Esophagus squamous epithelium (tissue), 4 donors: ENCODE data around the gene FHIT.

Source experiments
- CTCF ChIP-seq, 6 experiments: fragments of 450-650 bp in 4 of 6; fragments of 200-600 bp in 2 of 6; sonication (generic) in 2 of 6; IDR thresholded peaks; one replicate each; pipeline ENCODE4 v1.5.1; 2016 to 2019; ENCODE audit warnings: antibody characterized with exemption in 6 of 6, mild to moderate bottlenecking in 4 of 6, moderate library complexity in 4 of 6
- POLR2A ChIP-seq, 4 donors: fragments of 450-650 bp; IDR thresholded peaks; one replicate each; pipeline ENCODE4 v1.6.1; 2017; ENCODE audit warnings: antibody characterized with exemption in 4 of 4, mild to moderate bottlenecking in 4 of 4, moderate library complexity in 3 of 4

GRCh38 chr3:59872128-59872527 is 1379.1 kb downstream of the FHIT start:
- TF ChIP-seq POLR2A (IDR thresholded peaks at IDR 0.05) (no peak), CTCF (IDR thresholded peaks at IDR 0.05) (no peak)
